A673 (cell line): ENCODE data around the gene NDUFV2. TPM values are rescaled to one million over a fixed set of nuclear protein-coding genes. Genes with fewer than 3 reads are reported as not detected.
"Not testable (repeated sequence)": the region's sequence is repeated elsewhere in the genome, so short reads cannot be mapped to it uniquely, and the experiment has no call there.

Source experiments
- BruUV-seq: library from RNA; stranded (reverse); fragments of 400-500 nt; replicated peaks from 2 replicates; lab custom pipeline; 2021; lab: Mats Ljungman, UMichigan
- CTCF ChIA-PET: fragments of 300-600 bp; sonication (Branson Sonifier 250); formaldehyde crosslinking; loops from one replicate; lab custom pipeline; 2022; ENCODE audit warnings: antibody characterized with exemption; lab: Charles Lee
- POLR2A ChIA-PET: fragments of 300-600 bp; sonication (Branson Sonifier 250); formaldehyde crosslinking; loops from one replicate; lab custom pipeline; 2022; ENCODE audit warnings: antibody characterized with exemption; ENCODE audit not compliant: low non-redundant PET; lab: Charles Lee
- DNase-seq: peaks from one replicate; pipeline ENCODE4 v3.0.0-alpha.2; 2015; ENCODE audit warnings: low spot score
- H3K27ac ChIP-seq: fragments of 200-600 bp; sonication (generic); 2 replicates; pipeline ENCODE4 v1.5.1; 2016; ENCODE audit warnings: mixed run types, low read depth, mild to moderate bottlenecking, mixed read lengths, antibody characterized with exemption, low read length; ENCODE audit not compliant: poor library complexity, severe bottlenecking
- H3K27me3 ChIP-seq: fragments of 200-600 bp; sonication (generic); replicated peaks from 2 replicates; pipeline ENCODE4 v1.6.1; 2017; ENCODE audit warnings: mixed run types, low read depth, mild to moderate bottlenecking, mixed read lengths, antibody characterized with exemption, low read length; ENCODE audit not compliant: insufficient read depth, poor library complexity
- H3K36me3 ChIP-seq: fragments of 200-600 bp; sonication (generic); 2 replicates; pipeline ENCODE4 v1.6.1; 2016; ENCODE audit warnings: mixed run types, mild to moderate bottlenecking, mixed read lengths, antibody characterized with exemption, low read length; ENCODE audit not compliant: insufficient read depth, poor library complexity, severe bottlenecking
- H3K4me1 ChIP-seq: fragments of 200-600 bp; sonication (generic); 2 replicates; pipeline ENCODE4 v1.6.1; 2017; ENCODE audit warnings: mixed run types, mild to moderate bottlenecking, mixed read lengths, antibody characterized with exemption, low read length; ENCODE audit not compliant: insufficient read depth, poor library complexity, severe bottlenecking
- H3K4me3 ChIP-seq: fragments of 200-600 bp; sonication (generic); 2 replicates; pipeline ENCODE4 v1.5.1; 2016; ENCODE audit warnings: low read depth, mixed run types, mild to moderate bottlenecking, mixed read lengths, low read length; ENCODE audit not compliant: poor library complexity, severe bottlenecking
- H3K9me3 ChIP-seq: fragments of 200-600 bp; sonication (generic); 2 replicates; pipeline ENCODE4 v1.6.1; 2016; ENCODE audit warnings: mixed run types, low read depth, mild to moderate bottlenecking, mixed read lengths, antibody characterized with exemption, low read length; ENCODE audit not compliant: poor library complexity, severe bottlenecking
- EZH2 ChIP-seq: fragments of 200-600 bp; sonication (generic); IDR thresholded peaks from 2 replicates; pipeline ENCODE4 v1.6.1; 2017; ENCODE audit warnings: borderline replicate concordance, low read depth, mild to moderate bottlenecking, mixed read lengths, antibody characterized with exemption, low read length; ENCODE audit not compliant: poor library complexity, severe bottlenecking
- intact Hi-C: fragments of 100-400 bp; cut with micrococcal nuclease; formaldehyde crosslinking; loops from one replicate; pipeline ENCODE4 v1.10.0; 2022; ENCODE audit not compliant: unreplicated experiment
- total RNA-seq: library from RNA; stranded (reverse); gene quantifications from 2 replicates; pipeline ENCODE4 v1.2.3, GENCODE V29; 2021
- TF ChIP-seq, protein P1 (sequence below): fragments of 300-800, 200-600 bp; sonication (generic); conservative IDR thresholded peaks from 2 replicates; pipeline ENCODE4 v1.5.1; 2017; ENCODE audit warnings: low read depth, mild to moderate bottlenecking, antibody characterized with exemption, low read length, moderate library complexity, mixed read lengths

The NDUFV2 gene
- total RNA-seq, 1 experiment from 2014 or later: 161 TPM

GRCh38 chr18:9091066-9091476 lies 11.4 kb upstream of the NDUFV2 start:
- Histone ChIP-seq H3K27me3 (no peaks in the 10 kb centered on the region), H3K4me3 (no peak overlapping the region), H3K9me3 (no peaks in the 10 kb centered on the region), H3K4me1 (no peaks in the 10 kb centered on the region), H3K36me3 (no peaks in the 10 kb centered on the region), H3K27ac (no peak overlapping the region)
- intact Hi-C loops: no loop called here
- ChIA-PET CTCF (no interaction called here), POLR2A (no interaction called here)
- TF ChIP-seq EZH2: no peak
- TF ChIP-seq, protein P1, sequence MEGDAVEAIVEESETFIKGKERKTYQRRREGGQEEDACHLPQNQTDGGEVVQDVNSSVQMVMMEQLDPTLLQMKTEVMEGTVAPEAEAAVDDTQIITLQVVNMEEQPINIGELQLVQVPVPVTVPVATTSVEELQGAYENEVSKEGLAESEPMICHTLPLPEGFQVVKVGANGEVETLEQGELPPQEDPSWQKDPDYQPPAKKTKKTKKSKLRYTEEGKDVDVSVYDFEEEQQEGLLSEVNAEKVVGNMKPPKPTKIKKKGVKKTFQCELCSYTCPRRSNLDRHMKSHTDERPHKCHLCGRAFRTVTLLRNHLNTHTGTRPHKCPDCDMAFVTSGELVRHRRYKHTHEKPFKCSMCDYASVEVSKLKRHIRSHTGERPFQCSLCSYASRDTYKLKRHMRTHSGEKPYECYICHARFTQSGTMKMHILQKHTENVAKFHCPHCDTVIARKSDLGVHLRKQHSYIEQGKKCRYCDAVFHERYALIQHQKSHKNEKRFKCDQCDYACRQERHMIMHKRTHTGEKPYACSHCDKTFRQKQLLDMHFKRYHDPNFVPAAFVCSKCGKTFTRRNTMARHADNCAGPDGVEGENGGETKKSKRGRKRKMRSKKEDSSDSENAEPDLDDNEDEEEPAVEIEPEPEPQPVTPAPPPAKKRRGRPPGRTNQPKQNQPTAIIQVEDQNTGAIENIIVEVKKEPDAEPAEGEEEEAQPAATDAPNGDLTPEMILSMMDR: no peak
- DNase-seq: no peak
- no TSS peak for BruUV-seq

DNA sequence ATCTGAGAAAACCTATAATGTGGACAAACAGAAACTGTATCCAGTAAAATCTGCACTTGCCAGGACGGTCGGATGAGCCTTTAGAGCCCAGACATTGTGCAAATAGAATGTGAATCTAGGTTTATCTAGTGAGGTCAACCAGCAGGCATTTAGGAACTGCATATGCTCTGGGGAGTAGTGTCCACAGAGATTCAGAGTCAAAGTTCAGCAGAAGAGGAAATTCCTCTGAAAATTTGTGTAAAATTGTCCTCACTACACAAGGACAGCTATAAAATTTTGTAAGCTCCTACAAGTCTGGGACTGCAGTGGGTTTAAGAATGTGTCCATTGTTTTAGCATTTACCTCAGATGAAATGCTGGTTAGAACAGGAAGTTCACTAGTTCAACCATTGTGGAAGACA lies 9.8 kb upstream of the NDUFV2 start:
- CTCF ChIA-PET: no interaction called here
- POLR2A ChIA-PET: no interaction called here
- Histone ChIP-seq H3K27ac (no peak overlapping the region), H3K27me3 (no peaks in the 10 kb centered on the region), H3K9me3 (no peaks in the 10 kb centered on the region), H3K36me3 (no peaks in the 10 kb centered on the region), H3K4me1 (no peaks in the 10 kb centered on the region), H3K4me3 (no peak overlapping the region)
- intact Hi-C loops: no loop called here
- TF ChIP-seq EZH2: no peak
- TF ChIP-seq, protein P1: no peak
- BruUV-seq: no TSS peak
- no peak for DNase-seq

DNA sequence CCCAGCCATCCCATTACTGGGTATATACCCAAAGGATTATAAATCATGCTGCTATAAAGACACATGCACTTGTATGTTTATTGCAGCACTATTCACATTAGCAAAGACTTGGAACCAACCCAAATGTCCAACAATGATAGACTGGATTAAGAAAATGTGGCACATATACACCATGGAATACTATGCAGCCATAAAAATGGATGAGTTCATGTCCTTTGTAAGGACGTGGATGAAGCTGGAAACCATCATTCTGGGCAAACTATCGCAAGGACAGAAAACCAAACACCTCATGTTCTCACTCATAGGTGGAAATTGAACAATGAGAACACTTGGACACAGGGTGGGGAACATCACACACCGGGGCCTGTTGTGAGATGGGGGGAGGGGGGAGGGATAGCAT lies 9.4 kb upstream of the NDUFV2 start:
- DNase-seq, H3K4me1 ChIP-seq, H3K36me3 ChIP-seq, H3K27me3 ChIP-seq, H3K9me3 ChIP-seq, H3K27ac ChIP-seq, BruUV-seq, POLR2A ChIA-PET, intact Hi-C loops, CTCF ChIA-PET, H3K4me3 ChIP-seq: not testable (repeated sequence)
